HepG2 (cell line): ENCODE data around the gene MYH7. TPM values are rescaled to one million over a fixed set of nuclear protein-coding genes. Genes with fewer than 3 reads are reported as not detected.

Experiments
- CBX2 ChIP-seq, 2 experiments: fragments of 200-600 bp in 1 of 2; sonication (generic); formaldehyde crosslinking in 1 of 2; IDR thresholded peaks; 2 replicates each; pipeline versions ENCODE4 v1.7.0 to v1.8.1; 2018 to 2022; ENCODE audit warnings: low read depth in 2 of 2, low read length in 1 of 2, mild to moderate bottlenecking in 1 of 2, missing genetic modification reagents in 1 of 2
- KLF6 ChIP-seq: IDR thresholded peaks from 2 replicates; pipeline ENCODE4 v1.8.0; 2016; ENCODE audit warnings: missing biosample characterization, missing genetic modification reagents
- KLF9 ChIP-seq: IDR thresholded peaks from 2 replicates; pipeline ENCODE4 v1.6.1; 2016; ENCODE audit warnings: low read depth
- PCBP1 ChIP-seq: fragments of 200-400 bp; formaldehyde crosslinking; IDR thresholded peaks from 2 replicates; pipeline ENCODE4 v1.6.1; 2017; ENCODE audit warnings: mild to moderate bottlenecking, low read depth, low read length, borderline replicate concordance
- SSRP1 ChIP-seq: IDR thresholded peaks from 2 replicates; pipeline ENCODE4 v1.6.1; 2016; ENCODE audit warnings: control low read depth
- ZNF567 ChIP-seq: sonication (generic); formaldehyde crosslinking; IDR thresholded peaks from 2 replicates; pipeline ENCODE4 v1.8.1; 2023; ENCODE audit warnings: mild to moderate bottlenecking, missing genetic modification reagents, borderline replicate concordance
- ZNF616 ChIP-seq: sonication (generic); formaldehyde crosslinking; IDR thresholded peaks from 2 replicates; pipeline ENCODE4 v1.5.0; 2020; ENCODE audit warnings: low read depth, mild to moderate bottlenecking, missing genetic modification reagents
- ZNF773 ChIP-seq: sonication (generic); formaldehyde crosslinking; IDR thresholded peaks from 2 replicates; pipeline ENCODE4 v1.4.0; 2020; ENCODE audit warnings: missing genetic modification reagents, borderline replicate concordance
- ZNF775 ChIP-seq: sonication (generic); formaldehyde crosslinking; IDR thresholded peaks from 2 replicates; pipeline ENCODE4 v1.4.0; 2020; ENCODE audit warnings: missing genetic modification reagents, mild to moderate bottlenecking, moderate library complexity, borderline replicate concordance
- polyA plus RNA-seq, 8 experiments: library from polyadenylated mRNA; depleted of rRNA in 3 of 8; stranded (reverse) in 7 of 8; unstranded in 1 of 8; fragments of >200 nt; fragmentation: Illumina TruSeq in 4 of 8; extraction: Trizol in 4 of 8; gene quantifications; 2 replicates each; pipeline versions ENCODE4 v1.2.1 to v1.2.3, GENCODE V29; 2011 to 2016; ENCODE audit warnings: low read depth in 4 of 8, missing spikeins in 1 of 8, mixed read lengths in 1 of 8; ENCODE audit not compliant: insufficient read depth in 1 of 8
- total RNA-seq, 5 experiments: library from RNA; depleted of rRNA; stranded (reverse); fragments of >200 nt; fragmentation: Illumina TruSeq; extraction: Trizol; gene quantifications; 2 replicates each; pipeline ENCODE4 v1.2.3, GENCODE V29; 2016; ENCODE audit warnings: low read depth in 1 of 5
- TF ChIP-seq, protein P1 (sequence below): sonication (generic); formaldehyde crosslinking; IDR thresholded peaks from 2 replicates; pipeline ENCODE4 v1.8.0; 2022; ENCODE audit warnings: mild to moderate bottlenecking, missing genetic modification reagents, borderline replicate concordance
- TF ChIP-seq, protein P2 (sequence below): sonication (generic); formaldehyde crosslinking; IDR thresholded peaks from one replicate; pipeline ENCODE4 v1.5.1; 2020; ENCODE audit warnings: mild to moderate bottlenecking, missing genetic modification reagents; ENCODE audit errors: not compliant biosample characterization
- TF ChIP-seq, protein P3 (sequence below), 2 experiments: sonication (generic) in 1 of 2; formaldehyde crosslinking in 1 of 2; IDR thresholded peaks; 2 replicates each; pipeline versions ENCODE4 v1.4.0 to v1.6.1; 2018 to 2020; ENCODE audit warnings: missing genetic modification reagents in 2 of 2, borderline replicate concordance in 1 of 2, low read depth in 1 of 2, mild to moderate bottlenecking in 1 of 2, missing biosample characterization in 1 of 2
- TF ChIP-seq, protein P4 (sequence below): sonication (generic); formaldehyde crosslinking; conservative IDR thresholded peaks from 2 replicates; pipeline ENCODE4 v1.8.0; 2022; ENCODE audit warnings: mild to moderate bottlenecking, moderate library complexity, missing genetic modification reagents

Gene MYH7
- total and polyA plus RNA-seq, 2 of the 13 experiments (the other 11 are each of a cell fraction or from before 2014, with no cell fraction given) = 0.04 TPM; not detected in 1

DNA sequence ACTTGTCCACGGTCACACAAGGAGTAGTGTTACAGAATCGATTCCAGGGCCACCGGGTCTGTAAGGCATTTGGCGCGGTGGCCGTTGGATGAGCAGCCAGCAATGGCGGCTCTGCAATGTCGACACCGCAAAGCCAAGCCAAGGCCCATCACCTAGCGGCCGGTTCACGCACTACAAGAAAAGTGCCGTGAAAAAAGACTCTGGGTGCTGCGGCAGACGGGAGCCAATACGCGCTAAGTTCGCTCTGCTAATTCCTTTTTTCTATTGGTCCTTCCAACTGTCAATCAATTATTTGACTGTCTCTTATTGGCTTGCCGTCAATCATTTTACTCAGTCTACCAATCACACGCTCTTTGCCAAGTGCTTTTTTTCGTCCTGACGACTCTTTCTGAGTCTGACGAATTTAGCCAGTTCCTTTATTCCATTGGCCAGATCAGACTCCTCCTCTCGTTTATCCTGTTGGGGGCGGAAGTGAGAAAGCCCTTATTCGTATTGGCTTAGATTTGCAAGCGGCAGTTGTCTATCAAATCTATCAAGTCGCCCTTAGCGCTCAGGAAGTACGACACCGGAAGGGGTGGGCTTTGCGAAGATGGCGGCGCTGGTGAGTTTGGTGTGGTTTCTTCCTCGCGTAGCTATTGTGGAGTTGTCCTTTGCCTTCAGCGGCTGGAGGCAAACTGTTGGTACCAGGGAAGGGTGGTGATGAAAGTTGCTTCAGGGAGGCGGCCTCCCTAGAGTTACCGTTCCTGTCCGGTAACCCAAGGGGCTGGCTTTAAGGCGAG lies 33.9 kb upstream of the MYH7 start, which contains the start of gene NGDN (continued):
- TF ChIP-seq, protein P1, sequence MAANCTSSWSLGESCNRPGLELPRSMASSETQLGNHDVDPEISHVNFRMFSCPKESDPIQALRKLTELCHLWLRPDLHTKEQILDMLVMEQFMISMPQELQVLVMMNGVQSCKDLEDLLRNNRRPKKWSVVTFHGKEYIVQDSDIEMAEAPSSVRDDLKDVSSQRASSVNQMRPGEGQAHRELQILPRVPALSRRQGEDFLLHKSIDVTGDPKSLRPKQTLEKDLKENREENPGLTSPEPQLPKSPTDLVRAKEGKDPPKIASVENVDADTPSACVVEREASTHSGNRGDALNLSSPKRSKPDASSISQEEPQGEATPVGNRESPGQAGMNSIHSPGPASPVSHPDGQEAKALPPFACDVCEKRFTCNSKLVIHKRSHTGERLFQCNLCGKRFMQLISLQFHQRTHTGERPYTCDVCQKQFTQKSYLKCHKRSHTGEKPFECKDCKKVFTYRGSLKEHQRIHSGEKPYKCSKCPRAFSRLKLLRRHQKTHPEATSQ (CRISPR knock-in tag) = peak; percentile 99
- TF ChIP-seq, protein P2, sequence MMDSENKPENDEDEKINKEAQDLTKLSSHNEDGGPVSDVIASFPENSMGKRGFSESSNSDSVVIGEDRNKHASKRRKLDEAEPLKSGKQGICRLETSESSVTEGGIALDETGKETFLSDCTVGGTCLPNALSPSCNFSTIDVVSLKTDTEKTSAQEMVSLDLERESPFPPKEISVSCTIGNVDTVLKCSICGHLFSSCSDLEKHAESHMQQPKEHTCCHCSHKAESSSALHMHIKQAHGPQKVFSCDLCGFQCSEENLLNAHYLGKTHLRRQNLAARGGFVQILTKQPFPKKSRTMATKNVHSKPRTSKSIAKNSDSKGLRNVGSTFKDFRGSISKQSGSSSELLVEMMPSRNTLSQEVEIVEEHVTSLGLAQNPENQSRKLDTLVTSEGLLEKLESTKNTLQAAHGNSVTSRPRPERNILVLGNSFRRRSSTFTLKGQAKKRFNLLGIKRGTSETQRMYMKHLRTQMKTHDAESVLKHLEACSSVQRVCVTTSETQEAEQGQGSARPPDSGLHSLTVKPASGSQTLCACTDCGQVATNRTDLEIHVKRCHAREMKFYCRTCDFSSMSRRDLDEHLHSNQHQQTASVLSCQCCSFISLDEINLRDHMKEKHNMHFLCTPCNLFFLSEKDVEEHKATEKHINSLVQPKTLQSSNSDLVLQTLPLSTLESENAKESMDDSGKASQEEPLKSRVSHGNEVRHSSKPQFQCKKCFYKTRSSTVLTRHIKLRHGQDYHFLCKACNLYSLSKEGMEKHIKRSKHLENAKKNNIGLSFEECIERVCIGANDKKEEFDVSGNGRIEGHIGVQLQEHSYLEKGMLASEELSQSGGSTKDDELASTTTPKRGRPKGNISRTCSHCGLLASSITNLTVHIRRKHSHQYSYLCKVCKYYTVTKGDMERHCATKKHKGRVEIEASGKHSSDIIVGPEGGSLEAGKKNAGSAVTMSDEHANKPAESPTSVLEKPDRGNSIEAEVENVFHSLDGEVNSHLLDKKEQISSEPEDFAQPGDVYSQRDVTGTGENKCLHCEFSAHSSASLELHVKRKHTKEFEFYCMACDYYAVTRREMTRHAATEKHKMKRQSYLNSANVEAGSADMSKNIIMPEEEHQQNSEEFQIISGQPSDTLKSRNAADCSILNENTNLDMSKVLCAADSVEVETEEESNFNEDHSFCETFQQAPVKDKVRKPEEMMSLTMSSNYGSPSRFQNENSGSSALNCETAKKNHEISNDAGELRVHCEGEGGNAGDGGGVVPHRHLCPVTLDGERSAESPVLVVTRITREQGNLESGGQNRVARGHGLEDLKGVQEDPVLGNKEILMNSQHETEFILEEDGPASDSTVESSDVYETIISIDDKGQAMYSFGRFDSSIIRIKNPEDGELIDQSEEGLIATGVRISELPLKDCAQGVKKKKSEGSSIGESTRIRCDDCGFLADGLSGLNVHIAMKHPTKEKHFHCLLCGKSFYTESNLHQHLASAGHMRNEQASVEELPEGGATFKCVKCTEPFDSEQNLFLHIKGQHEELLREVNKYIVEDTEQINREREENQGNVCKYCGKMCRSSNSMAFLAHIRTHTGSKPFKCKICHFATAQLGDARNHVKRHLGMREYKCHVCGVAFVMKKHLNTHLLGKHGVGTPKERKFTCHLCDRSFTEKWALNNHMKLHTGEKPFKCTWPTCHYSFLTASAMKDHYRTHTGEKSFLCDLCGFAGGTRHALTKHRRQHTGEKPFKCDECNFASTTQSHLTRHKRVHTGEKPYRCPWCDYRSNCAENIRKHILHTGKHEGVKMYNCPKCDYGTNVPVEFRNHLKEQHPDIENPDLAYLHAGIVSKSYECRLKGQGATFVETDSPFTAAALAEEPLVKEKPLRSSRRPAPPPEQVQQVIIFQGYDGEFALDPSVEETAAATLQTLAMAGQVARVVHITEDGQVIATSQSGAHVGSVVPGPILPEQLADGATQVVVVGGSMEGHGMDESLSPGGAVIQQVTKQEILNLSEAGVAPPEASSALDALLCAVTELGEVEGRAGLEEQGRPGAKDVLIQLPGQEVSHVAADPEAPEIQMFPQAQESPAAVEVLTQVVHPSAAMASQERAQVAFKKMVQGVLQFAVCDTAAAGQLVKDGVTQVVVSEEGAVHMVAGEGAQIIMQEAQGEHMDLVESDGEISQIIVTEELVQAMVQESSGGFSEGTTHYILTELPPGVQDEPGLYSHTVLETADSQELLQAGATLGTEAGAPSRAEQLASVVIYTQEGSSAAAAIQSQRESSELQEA (CRISPR knock-in tag) = peak; percentile 60
- no peak for TF ChIP-seq CBX2 (IDR thresholded peaks at IDR 0.05; ENCODE audit: low read depth, low read length)
- peak; percentile 85; the same call in 1 of the 2 replicates for TF ChIP-seq CBX2 (CRISPR knock-in tag; IDR thresholded peaks at IDR 0.05; ENCODE audit: low read depth)
- TF ChIP-seq, protein P3, sequence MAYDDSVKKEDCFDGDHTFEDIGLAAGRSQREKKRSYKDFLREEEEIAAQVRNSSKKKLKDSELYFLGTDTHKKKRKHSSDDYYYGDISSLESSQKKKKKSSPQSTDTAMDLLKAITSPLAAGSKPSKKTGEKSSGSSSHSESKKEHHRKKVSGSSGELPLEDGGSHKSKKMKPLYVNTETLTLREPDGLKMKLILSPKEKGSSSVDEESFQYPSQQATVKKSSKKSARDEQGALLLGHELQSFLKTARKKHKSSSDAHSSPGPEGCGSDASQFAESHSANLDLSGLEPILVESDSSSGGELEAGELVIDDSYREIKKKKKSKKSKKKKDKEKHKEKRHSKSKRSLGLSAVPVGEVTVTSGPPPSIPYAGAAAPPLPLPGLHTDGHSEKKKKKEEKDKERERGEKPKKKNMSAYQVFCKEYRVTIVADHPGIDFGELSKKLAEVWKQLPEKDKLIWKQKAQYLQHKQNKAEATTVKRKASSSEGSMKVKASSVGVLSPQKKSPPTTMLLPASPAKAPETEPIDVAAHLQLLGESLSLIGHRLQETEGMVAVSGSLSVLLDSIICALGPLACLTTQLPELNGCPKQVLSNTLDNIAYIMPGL (CRISPR knock-in tag; IDR thresholded peaks at IDR 0.05; ENCODE audit: borderline replicate concordance in 1 of 2, low read depth in 1 of 2) = peak; percentile 91 to 92
- TF ChIP-seq KLF9 (CRISPR knock-in tag) = peak; percentile 66; the same call in 1 of the 2 replicates
- TF ChIP-seq SSRP1 (CRISPR knock-in tag) = no peak
- TF ChIP-seq, protein P4, sequence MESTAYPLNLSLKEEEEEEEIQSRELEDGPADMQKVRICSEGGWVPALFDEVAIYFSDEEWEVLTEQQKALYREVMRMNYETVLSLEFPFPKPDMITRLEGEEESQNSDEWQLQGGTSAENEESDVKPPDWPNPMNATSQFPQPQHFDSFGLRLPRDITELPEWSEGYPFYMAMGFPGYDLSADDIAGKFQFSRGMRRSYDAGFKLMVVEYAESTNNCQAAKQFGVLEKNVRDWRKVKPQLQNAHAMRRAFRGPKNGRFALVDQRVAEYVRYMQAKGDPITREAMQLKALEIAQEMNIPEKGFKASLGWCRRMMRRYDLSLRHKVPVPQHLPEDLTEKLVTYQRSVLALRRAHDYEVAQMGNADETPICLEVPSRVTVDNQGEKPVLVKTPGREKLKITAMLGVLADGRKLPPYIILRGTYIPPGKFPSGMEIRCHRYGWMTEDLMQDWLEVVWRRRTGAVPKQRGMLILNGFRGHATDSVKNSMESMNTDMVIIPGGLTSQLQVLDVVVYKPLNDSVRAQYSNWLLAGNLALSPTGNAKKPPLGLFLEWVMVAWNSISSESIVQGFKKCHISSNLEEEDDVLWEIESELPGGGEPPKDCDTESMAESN (CRISPR knock-in tag) = peak; percentile 98
- no peak for TF ChIP-seq PCBP1
- TF ChIP-seq ZNF616 (CRISPR knock-in tag) = 0 out of 2 replicates have a peak, but pooled peaks have one; percentile 68
- peak; percentile 95; the same call in 1 of the 2 replicates for TF ChIP-seq ZNF567 (CRISPR knock-in tag)
- TF ChIP-seq KLF6 = peak; percentile 86; the same call in 1 of the 2 replicates
- no peak for TF ChIP-seq ZNF775 (CRISPR knock-in tag)
- TF ChIP-seq ZNF773 = peak; percentile 58; the same call in 1 of the 2 replicates
